Natural killer cell (primary cell): ENCODE results near the gene TLX1. TPM values are rescaled to one million over a fixed set of nuclear protein-coding genes. Genes with fewer than 3 reads are reported as not detected.

ENCODE experiments used
- ATAC-seq, 3 donors: fragments of 150-1000 bp in 2 of 3; fragments of 200-7000 bp in 1 of 3; cut with Tn5 transposase; 1 replicate in 1 of 3; 2 replicates in 2 of 3; pipeline ENCODE4 v1.10.0; 2021; ENCODE audit warnings: mild to moderate bottlenecking in 2 of 3, moderate library complexity in 2 of 3
- DNase-seq, 2 donors: peaks; one replicate each; pipeline versions ENCODE4 v3.0.0 to v3.0.0-alpha.2; 2013 to 2021; ENCODE audit warnings: mixed read lengths in 1 of 2
- H3K27ac ChIP-seq: one replicate; pipeline ENCODE4 v1.5.1; 2013; ENCODE audit warnings: mild to moderate bottlenecking, low read length
- H3K27me3 ChIP-seq: one replicate; pipeline ENCODE4 v1.6.1; 2013; ENCODE audit warnings: low read length; ENCODE audit not compliant: control insufficient read depth, insufficient read depth
- H3K36me3 ChIP-seq: one replicate; pipeline ENCODE4 v1.6.1; 2013; ENCODE audit warnings: low read length; ENCODE audit not compliant: control insufficient read depth, insufficient read depth
- H3K4me1 ChIP-seq: one replicate; pipeline ENCODE4 v1.6.1; 2013; ENCODE audit warnings: low read length; ENCODE audit not compliant: control insufficient read depth, insufficient read depth
- H3K4me3 ChIP-seq: one replicate; pipeline ENCODE4 v1.5.1; 2013; ENCODE audit warnings: low read length
- H3K9me3 ChIP-seq: one replicate; pipeline ENCODE4 v1.6.1; 2013; ENCODE audit warnings: low read length; ENCODE audit not compliant: control insufficient read depth, insufficient read depth
- H3K27ac Mint-ChIP-seq, 2 donors: one replicate each; pipeline ENCODE4 v1.8.0; 2022; ENCODE audit warnings: mild to moderate bottlenecking in 2 of 2, mixed read lengths in 2 of 2, moderate library complexity in 1 of 2
- H3K27me3 Mint-ChIP-seq, 2 donors: one replicate each; pipeline ENCODE4 v1.8.0; 2022; ENCODE audit warnings: low read depth in 2 of 2, mixed read lengths in 2 of 2
- H3K36me3 Mint-ChIP-seq: one replicate; pipeline ENCODE4 v1.8.0; 2022; ENCODE audit warnings: mixed read lengths
- H3K4me1 Mint-ChIP-seq, 2 donors: one replicate each; pipeline ENCODE4 v1.8.0; 2022; ENCODE audit warnings: mixed read lengths in 2 of 2
- H3K4me3 Mint-ChIP-seq: one replicate; pipeline ENCODE4 v1.8.0; 2022; ENCODE audit warnings: mild to moderate bottlenecking, moderate library complexity, mixed read lengths
- H3K9me3 Mint-ChIP-seq, 2 donors: one replicate each; pipeline ENCODE4 v1.8.0; 2022; ENCODE audit warnings: mixed read lengths in 2 of 2
- WGBS: methylation state at CpG from one replicate; pipeline ENCODE4 v1.1.7; 2013; ENCODE audit warnings: missing lambda C conversion rate; ENCODE audit not compliant: insufficient coverage; 5-methylcytosine and 5-hydroxymethylcytosine counted together
- intact Hi-C: fragments of 100-400 bp; cut with micrococcal nuclease; formaldehyde crosslinking; loops from one replicate; pipeline ENCODE4 v1.14.2; 2022
- total RNA-seq, 4 donors: library from RNA; stranded (reverse); fragments of 120-200 nt in 1 of 4; gene quantifications; one replicate each; pipeline versions ENCODE4 v1.2.3 to v1.2.4, GENCODE V29; 2013 to 2022
- TF ChIP-seq, protein P1 (sequence below): fragments of 200-600 bp; IDR thresholded peaks from one replicate; pipeline ENCODE4 v1.8.0; 2022; ENCODE audit warnings: antibody characterized with exemption

Gene TLX1
- total RNA-seq, 3 donors from 2014 or later (not counting 1 experiment from before 2014, with no cell fraction given) = not detected

- Histone ChIP-seq H3K27ac (no peak overlapping the region), H3K36me3 (no peaks in the 10 kb centered on the region), H3K4me3 (no peak overlapping the region), H3K27me3 (peaks cover 58% of the 10 kb centered on the region), H3K9me3 (no peaks in the 10 kb centered on the region), H3K4me1 (peaks cover 27% of the 10 kb centered on the region)
- no peaks in the 10 kb centered on the region for H3K9me3 Mint-ChIP-seq
- peaks cover 27 to 34% of the 10 kb centered on the region in 2 donors for H3K4me1 Mint-ChIP-seq
- intact Hi-C loops = no loop called here
- no peak overlapping the region for H3K27ac Mint-ChIP-seq
- peaks cover 47 to 57% of the 10 kb centered on the region in 2 donors for H3K27me3 Mint-ChIP-seq
- H3K4me3 Mint-ChIP-seq = peak overlapping the region; percentile 28
- WGBS = 3% methylated on average over 58 of the region's 58 CpGs
- TF ChIP-seq, protein P1, sequence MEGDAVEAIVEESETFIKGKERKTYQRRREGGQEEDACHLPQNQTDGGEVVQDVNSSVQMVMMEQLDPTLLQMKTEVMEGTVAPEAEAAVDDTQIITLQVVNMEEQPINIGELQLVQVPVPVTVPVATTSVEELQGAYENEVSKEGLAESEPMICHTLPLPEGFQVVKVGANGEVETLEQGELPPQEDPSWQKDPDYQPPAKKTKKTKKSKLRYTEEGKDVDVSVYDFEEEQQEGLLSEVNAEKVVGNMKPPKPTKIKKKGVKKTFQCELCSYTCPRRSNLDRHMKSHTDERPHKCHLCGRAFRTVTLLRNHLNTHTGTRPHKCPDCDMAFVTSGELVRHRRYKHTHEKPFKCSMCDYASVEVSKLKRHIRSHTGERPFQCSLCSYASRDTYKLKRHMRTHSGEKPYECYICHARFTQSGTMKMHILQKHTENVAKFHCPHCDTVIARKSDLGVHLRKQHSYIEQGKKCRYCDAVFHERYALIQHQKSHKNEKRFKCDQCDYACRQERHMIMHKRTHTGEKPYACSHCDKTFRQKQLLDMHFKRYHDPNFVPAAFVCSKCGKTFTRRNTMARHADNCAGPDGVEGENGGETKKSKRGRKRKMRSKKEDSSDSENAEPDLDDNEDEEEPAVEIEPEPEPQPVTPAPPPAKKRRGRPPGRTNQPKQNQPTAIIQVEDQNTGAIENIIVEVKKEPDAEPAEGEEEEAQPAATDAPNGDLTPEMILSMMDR = no peak
- no peak for ATAC-seq
- peak in 1 of 2 donors; percentile 33 for DNase-seq
- peaks cover 6% of the 10 kb centered on the region for H3K36me3 Mint-ChIP-seq
Measured at GRCh38 chr10:101123085-101123814, 7.8 kb upstream of the TLX1 start.

DNA sequence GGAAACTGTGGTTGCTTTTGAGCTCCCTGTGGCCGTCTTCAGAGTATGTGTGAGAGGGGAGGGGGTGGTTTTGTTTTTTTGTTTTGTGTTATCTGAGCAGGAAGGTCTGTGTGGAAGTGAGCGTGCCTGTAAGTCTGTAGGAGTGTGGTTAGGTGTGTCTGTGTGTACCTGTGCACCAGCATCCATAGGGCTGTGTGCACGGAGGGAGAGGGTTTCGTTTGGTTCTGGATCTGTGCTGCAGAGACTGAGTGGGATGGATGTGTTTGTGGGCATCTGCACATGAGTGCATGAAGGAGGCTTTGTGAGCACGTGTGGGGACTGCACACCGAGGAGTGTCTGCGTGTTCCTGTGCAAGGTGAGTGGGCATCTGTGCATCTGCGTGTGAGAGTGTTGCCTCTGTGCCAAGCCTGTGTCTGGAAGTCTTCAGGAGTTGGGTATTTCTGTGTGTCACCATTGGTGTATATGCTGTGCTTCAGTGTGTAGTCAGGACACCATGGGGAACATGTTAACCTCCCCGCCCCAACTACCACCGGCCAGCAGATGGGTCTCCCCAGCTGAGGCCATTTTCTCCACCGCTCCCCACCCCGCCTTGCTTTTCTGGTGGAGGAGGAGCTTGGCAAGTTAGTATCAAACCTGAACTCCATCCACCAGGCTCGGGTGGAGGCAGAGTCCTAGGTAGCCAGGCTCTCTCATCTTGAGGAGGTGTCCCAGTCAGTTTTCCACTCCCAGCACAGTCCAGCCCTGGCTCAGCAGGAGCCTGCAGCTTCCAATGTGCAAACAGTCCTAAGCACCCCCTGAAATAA lies 7.1 kb upstream of the TLX1 start:
- intact Hi-C loops = no loop called here
- DNase-seq (peak in 1 of 2 donors; percentile 31), ATAC-seq (no peak)
- Mint-ChIP-seq H3K27me3 (peaks cover 55 to 59% of the 10 kb centered on the region in 2 donors), H3K9me3 (no peaks in the 10 kb centered on the region), H3K27ac (no peak overlapping the region), H3K4me3 (peak overlapping the region; percentile 58), H3K4me1 (peaks cover 27 to 34% of the 10 kb centered on the region in 2 donors), H3K36me3 (peaks cover 6% of the 10 kb centered on the region)
- H3K4me1 ChIP-seq = peaks cover 27% of the 10 kb centered on the region
- no peak overlapping the region for H3K4me3 ChIP-seq
- no peaks in the 10 kb centered on the region for H3K36me3 ChIP-seq
- H3K27me3 ChIP-seq = peaks cover 65% of the 10 kb centered on the region
- no peaks in the 10 kb centered on the region for H3K9me3 ChIP-seq
- WGBS = 32% methylated on average over 13 of the region's 13 CpGs
- TF ChIP-seq, protein P1 = no peak
- H3K27ac ChIP-seq = no peak overlapping the region

DNA sequence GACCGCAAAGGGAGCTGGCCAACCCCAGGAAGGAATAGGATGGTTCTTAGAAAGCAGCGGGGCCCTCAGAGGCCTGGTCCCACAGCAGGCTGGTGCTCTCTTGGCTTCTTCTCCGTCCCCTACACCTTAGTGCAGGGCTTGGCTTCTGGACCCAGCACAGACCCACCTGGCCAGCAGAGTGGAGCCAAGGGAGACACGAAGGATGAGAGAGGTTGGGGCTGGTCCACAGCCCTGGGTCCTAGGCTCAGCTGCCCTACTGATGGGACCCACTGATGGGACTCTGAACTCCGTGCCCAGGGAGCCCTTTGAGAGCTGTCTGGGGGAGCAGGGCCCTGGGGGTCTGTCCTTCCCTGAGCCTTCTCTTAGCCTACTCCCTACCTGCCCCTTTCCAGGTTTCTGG lies 6.2 kb upstream of the TLX1 start:
- Histone ChIP-seq H3K27ac (no peak overlapping the region), H3K9me3 (no peaks in the 10 kb centered on the region), H3K4me3 (no peak overlapping the region), H3K4me1 (peaks cover 27% of the 10 kb centered on the region), H3K27me3 (peaks cover 70% of the 10 kb centered on the region), H3K36me3 (no peaks in the 10 kb centered on the region)
- H3K9me3 Mint-ChIP-seq = no peaks in the 10 kb centered on the region
- peaks cover 6% of the 10 kb centered on the region for H3K36me3 Mint-ChIP-seq
- H3K4me3 Mint-ChIP-seq = no peak overlapping the region
- peaks cover 64 to 65% of the 10 kb centered on the region in 2 donors for H3K27me3 Mint-ChIP-seq
- TF ChIP-seq, protein P1 = no peak
- WGBS = 84% methylated on average over 5 of the region's 5 CpGs
- no peak for ATAC-seq
- peaks cover 27 to 34% of the 10 kb centered on the region in 2 donors for H3K4me1 Mint-ChIP-seq
- H3K27ac Mint-ChIP-seq = no peak overlapping the region
- intact Hi-C loops = no loop called here
- DNase-seq = no peak
